WERI-Rb-1 (cell line): ENCODE results near the gene SNAPC4.

Source experiments
- DNase-seq: peaks from one replicate; pipeline ENCODE4 v3.0.0-alpha.2; 2020
- H3K27ac ChIP-seq: fragments of 250-450 bp; sonication (Bioruptor Pico); 2 replicates; pipeline ENCODE4 v1.5.1; 2020; ENCODE audit warnings: mild to moderate bottlenecking, moderate library complexity
- H3K27me3 ChIP-seq: fragments of 250-450 bp; sonication (Bioruptor Pico); 2 replicates; pipeline ENCODE4 v1.5.1; 2021; ENCODE audit warnings: mild to moderate bottlenecking, low read depth, moderate library complexity; ENCODE audit not compliant: insufficient read depth, severe bottlenecking
- H3K36me3 ChIP-seq: fragments of 250-450 bp; sonication (Bioruptor Pico); 2 replicates; pipeline ENCODE4 v1.5.1; 2020; ENCODE audit warnings: mild to moderate bottlenecking, moderate library complexity
- H3K4me3 ChIP-seq: 2 replicates; pipeline ENCODE4 v1.5.1; 2011; ENCODE audit warnings: low read depth, mild to moderate bottlenecking, control low read depth, low read length
- H3K9me3 ChIP-seq: fragments of 250-450 bp; sonication (Bioruptor Pico); 2 replicates; pipeline ENCODE4 v1.5.1; 2021; ENCODE audit warnings: mild to moderate bottlenecking, moderate library complexity; ENCODE audit not compliant: severe bottlenecking
- TF ChIP-seq, protein P1 (sequence below): IDR thresholded peaks from 2 replicates; pipeline ENCODE4 v1.5.1; 2011; ENCODE audit warnings: low read depth, mild to moderate bottlenecking, control low read depth, inconsistent platforms, low read length

Gene SNAPC4

DNA sequence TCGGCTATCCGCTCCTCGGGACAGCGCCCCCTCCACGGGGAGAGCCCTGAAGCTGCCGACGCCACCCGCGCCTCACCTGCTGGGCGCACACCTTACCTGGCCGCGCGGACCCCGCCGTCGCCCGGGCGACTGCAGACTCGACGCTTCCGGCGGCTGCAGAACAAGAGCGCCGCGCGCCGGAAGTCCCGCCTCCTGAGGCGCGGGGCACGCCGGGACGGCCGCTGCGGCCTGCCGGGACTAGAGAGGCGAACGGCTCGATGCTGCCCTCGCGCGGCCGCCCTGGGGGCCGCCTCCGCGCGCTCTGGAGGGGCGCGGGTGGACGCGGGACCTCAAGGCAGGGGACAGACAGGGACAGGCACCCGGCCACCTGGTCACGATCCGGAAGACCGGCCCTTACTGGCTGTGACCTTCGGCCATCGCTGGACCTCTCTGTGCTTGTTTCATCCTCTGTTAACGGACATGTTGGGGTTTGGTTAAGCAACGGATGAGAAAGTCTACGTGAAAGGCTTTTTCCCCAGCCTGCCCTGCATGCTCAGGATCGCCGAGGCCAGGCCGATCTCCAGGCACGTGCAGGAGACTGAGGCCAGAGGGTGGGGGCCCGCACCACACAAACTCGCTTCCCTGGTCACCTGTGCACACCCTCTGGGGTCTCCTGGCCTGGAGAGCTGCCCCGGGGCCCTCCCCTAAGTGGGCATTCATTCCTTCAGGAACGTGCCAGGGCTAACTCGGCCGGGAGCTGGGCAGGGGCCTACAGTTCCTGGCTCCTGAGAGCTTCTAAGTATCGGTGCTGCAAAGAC, at the start of gene SNAPC4:
TSS of gene SNAPC4 (minus strand) at position 133 of the 797 bp plus-strand sequence. CDS start 1,742 bp downstream, outside the sequence.
- peak; percentile 86 for DNase-seq
- no peaks in the 10 kb centered on the region for H3K9me3 ChIP-seq
- peaks cover 52% of the 10 kb centered on the region for H3K36me3 ChIP-seq
- TF ChIP-seq, protein P1, sequence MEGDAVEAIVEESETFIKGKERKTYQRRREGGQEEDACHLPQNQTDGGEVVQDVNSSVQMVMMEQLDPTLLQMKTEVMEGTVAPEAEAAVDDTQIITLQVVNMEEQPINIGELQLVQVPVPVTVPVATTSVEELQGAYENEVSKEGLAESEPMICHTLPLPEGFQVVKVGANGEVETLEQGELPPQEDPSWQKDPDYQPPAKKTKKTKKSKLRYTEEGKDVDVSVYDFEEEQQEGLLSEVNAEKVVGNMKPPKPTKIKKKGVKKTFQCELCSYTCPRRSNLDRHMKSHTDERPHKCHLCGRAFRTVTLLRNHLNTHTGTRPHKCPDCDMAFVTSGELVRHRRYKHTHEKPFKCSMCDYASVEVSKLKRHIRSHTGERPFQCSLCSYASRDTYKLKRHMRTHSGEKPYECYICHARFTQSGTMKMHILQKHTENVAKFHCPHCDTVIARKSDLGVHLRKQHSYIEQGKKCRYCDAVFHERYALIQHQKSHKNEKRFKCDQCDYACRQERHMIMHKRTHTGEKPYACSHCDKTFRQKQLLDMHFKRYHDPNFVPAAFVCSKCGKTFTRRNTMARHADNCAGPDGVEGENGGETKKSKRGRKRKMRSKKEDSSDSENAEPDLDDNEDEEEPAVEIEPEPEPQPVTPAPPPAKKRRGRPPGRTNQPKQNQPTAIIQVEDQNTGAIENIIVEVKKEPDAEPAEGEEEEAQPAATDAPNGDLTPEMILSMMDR: peak; percentile 88
- H3K27me3 ChIP-seq: no peaks in the 10 kb centered on the region
- H3K27ac ChIP-seq: peak within 1 kb of the TSS; percentile 76
- peak within 1 kb of the TSS; percentile 78 for H3K4me3 ChIP-seq

DNA sequence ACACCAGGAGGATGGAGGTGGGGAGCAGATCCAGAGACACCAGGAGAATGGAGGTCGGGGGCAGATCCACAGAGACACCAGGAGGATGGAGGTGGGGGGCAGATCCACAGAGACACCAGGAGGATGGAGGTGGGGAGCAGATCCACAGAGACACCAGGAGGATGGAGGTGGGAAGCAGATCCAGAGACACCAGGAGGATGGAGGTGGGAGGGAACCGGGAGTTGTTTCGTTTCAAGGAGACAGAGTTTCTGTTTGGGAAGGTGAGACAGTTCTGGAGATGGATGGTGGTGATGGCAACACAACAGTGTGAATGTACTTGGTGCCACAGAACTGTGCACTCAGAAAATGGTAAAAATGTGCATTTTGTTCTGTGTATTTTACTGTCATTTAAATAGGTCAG, 48.7 kb upstream of the SNAPC4 start:
- peaks cover 73% of the 10 kb centered on the region for H3K36me3 ChIP-seq

GRCh38 chr9:136447173-136447778, 47.3 kb upstream of the SNAPC4 start:
- no peak for DNase-seq
- Histone ChIP-seq H3K4me3 (no peak overlapping the region), H3K27ac (no peak overlapping the region), H3K36me3 (peaks cover 80% of the 10 kb centered on the region), H3K27me3 (no peaks in the 10 kb centered on the region), H3K9me3 (no peaks in the 10 kb centered on the region)
- TF ChIP-seq, protein P1: no peak

More for the DNA sequence above, 48.7 kb upstream of the SNAPC4 start:
- no peaks in the 10 kb centered on the region for H3K9me3 ChIP-seq
- TF ChIP-seq, protein P1: no peak
- no peak overlapping the region for H3K4me3 ChIP-seq
- H3K27ac ChIP-seq: no peak overlapping the region
- H3K27me3 ChIP-seq: no peaks in the 10 kb centered on the region
- no peak for DNase-seq

DNA sequence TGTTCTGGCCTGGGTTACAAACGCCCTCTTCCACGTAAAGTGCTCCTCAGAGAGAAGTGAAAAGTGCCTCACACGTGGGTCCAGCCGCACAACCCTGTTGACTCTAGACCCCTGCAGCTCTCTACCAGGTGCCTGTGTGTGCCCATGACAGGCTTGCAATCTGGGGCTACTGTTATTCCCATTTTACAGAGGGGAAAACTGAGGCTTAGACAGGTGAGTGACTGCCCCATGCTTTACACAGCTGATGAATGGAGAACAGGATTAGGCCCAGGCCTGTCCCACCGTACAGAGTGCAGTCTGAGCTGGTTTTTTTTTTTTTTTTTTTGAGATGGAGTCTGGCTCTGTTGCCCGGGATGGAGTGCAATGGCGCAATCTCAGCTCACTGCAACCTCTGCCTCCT, 45.8 kb upstream of the SNAPC4 start:
- no peak overlapping the region for H3K27ac ChIP-seq
- H3K36me3 ChIP-seq: peaks cover 81% of the 10 kb centered on the region
- no peaks in the 10 kb centered on the region for H3K9me3 ChIP-seq
- H3K4me3 ChIP-seq: no peak overlapping the region
- no peaks in the 10 kb centered on the region for H3K27me3 ChIP-seq
- DNase-seq: no peak
- TF ChIP-seq, protein P1: no peak

DNA sequence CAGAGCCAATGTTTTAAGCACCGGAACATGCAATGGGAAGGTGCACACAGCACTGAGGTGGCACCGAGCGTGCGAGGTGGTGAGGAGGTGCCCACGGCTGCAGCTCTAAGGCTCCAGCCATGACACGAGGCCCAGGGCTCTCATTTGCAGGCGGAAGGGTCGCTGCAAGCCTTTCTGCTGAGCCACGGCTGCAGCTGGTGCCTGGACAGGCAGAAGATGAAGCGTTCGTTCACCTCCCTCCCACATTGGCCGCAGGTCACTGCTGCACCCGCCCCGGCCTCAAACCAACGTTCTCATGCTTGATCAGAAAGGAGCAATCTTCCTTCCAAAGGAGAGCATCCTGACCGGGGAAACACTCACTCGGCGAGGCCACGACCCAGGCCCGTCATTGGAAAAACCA, 44.1 kb upstream of the SNAPC4 start:
- no peaks in the 10 kb centered on the region for H3K27me3 ChIP-seq
- peaks cover 79% of the 10 kb centered on the region for H3K36me3 ChIP-seq
- H3K27ac ChIP-seq: no peak overlapping the region
- no peak overlapping the region for H3K4me3 ChIP-seq
- TF ChIP-seq, protein P1: no peak
- DNase-seq: no peak
- H3K9me3 ChIP-seq: no peaks in the 10 kb centered on the region
